Neuronal stem cell (in vitro differentiated cells): ENCODE measurements around the gene XYLT2.
A peak's percentile ranks its signal among the peaks of the same experiment; 100 is the strongest.

Experiments
- DNase-seq: peaks from one replicate; pipeline ENCODE4 v3.0.0-alpha.2; 2013; ENCODE audit warnings: low spot score
- H2AFZ ChIP-seq: one replicate; pipeline ENCODE4 v1.6.1; 2013; ENCODE audit warnings: mild to moderate bottlenecking, low read length, inconsistent platforms
- H2AK5ac ChIP-seq: 2 replicates; pipeline ENCODE4 v1.6.1; 2013; ENCODE audit warnings: low read depth, mild to moderate bottlenecking, inconsistent platforms, low read length, moderate library complexity, mixed read lengths
- H2BK120ac ChIP-seq: 2 replicates; pipeline ENCODE4 v1.6.1; 2013; ENCODE audit warnings: low read depth, mild to moderate bottlenecking, inconsistent platforms, low read length, moderate library complexity, mixed read lengths
- H2BK12ac ChIP-seq: one replicate; pipeline ENCODE4 v1.6.1; 2013; ENCODE audit warnings: low read length, inconsistent platforms
- H2BK15ac ChIP-seq: 2 replicates; pipeline ENCODE4 v1.6.1; 2013; ENCODE audit warnings: mild to moderate bottlenecking, low read length, inconsistent platforms, mixed read lengths
- H2BK5ac ChIP-seq: one replicate; pipeline ENCODE4 v1.6.1; 2013; ENCODE audit warnings: inconsistent platforms, mild to moderate bottlenecking, low read length, moderate library complexity
- H3K14ac ChIP-seq: one replicate; pipeline ENCODE4 v1.6.1; 2013; ENCODE audit warnings: low read length, inconsistent platforms
- H3K18ac ChIP-seq: 2 replicates; pipeline ENCODE4 v1.6.1; 2013; ENCODE audit warnings: low read length, inconsistent platforms
- H3K23ac ChIP-seq: 2 replicates; pipeline ENCODE4 v1.6.1; 2013; ENCODE audit warnings: low read depth, mild to moderate bottlenecking, mixed read lengths, low read length, inconsistent platforms; ENCODE audit not compliant: poor library complexity
- H3K27ac ChIP-seq: replicated peaks from 3 replicates; pipeline ENCODE4 v1.5.1; 2013; ENCODE audit warnings: low read length, inconsistent platforms
- H3K27me3 ChIP-seq, 3 experiments: 2 replicates each; pipeline ENCODE4 v1.6.1; 2013; ENCODE audit warnings: low read length in 3 of 3, mild to moderate bottlenecking in 2 of 3, inconsistent platforms in 1 of 3, low read depth in 1 of 3, mixed read lengths in 1 of 3, moderate library complexity in 1 of 3; ENCODE audit not compliant: control insufficient read depth in 3 of 3, insufficient read depth in 3 of 3
- H3K36me3 ChIP-seq, 2 donors: replicated peaks in 1 of 2; 2 replicates each; pipeline ENCODE4 v1.6.1; 2013; ENCODE audit warnings: low read length in 2 of 2; ENCODE audit not compliant: control insufficient read depth in 2 of 2, insufficient read depth in 2 of 2
- H3K4ac ChIP-seq: 2 replicates; pipeline ENCODE4 v1.6.1; 2013; ENCODE audit warnings: inconsistent platforms, mild to moderate bottlenecking, low read length, moderate library complexity
- H3K4me1 ChIP-seq, 2 donors: 1 replicate in 1 of 2; 2 replicates in 1 of 2; pipeline ENCODE4 v1.6.1; 2013; ENCODE audit warnings: low read length in 2 of 2, low read depth in 1 of 2; ENCODE audit not compliant: control insufficient read depth in 2 of 2, insufficient read depth in 1 of 2
- H3K4me2 ChIP-seq: one replicate; pipeline ENCODE4 v1.6.1; 2013; ENCODE audit warnings: mild to moderate bottlenecking, low read length, inconsistent platforms; ENCODE audit not compliant: insufficient read depth, poor library complexity, severe bottlenecking
- H3K4me3 ChIP-seq, 2 donors: 2 replicates each; pipeline ENCODE4 v1.5.1; 2013; ENCODE audit warnings: low read length in 2 of 2, mild to moderate bottlenecking in 2 of 2, inconsistent platforms in 1 of 2, moderate library complexity in 1 of 2
- H3K79me1 ChIP-seq: one replicate; pipeline ENCODE4 v1.6.1; 2013; ENCODE audit warnings: low read depth, mild to moderate bottlenecking, inconsistent platforms, low read length, moderate library complexity
- H3K9ac ChIP-seq: one replicate; pipeline ENCODE4 v1.6.1; 2013; ENCODE audit warnings: mild to moderate bottlenecking, low read depth, low read length, inconsistent platforms; ENCODE audit not compliant: poor library complexity
- H3K9me3 ChIP-seq, 2 donors: replicated peaks in 1 of 2; 2 replicates each; pipeline versions ENCODE3 to v1.6.1; 2013; ENCODE audit warnings: low read length in 2 of 2, mild to moderate bottlenecking in 2 of 2, inconsistent platforms in 1 of 2, low read depth in 1 of 2, mixed read lengths in 1 of 2, moderate library complexity in 1 of 2; ENCODE audit not compliant: control insufficient read depth in 2 of 2, insufficient read depth in 1 of 2
- H4K8ac ChIP-seq: one replicate; pipeline ENCODE4 v1.6.1; 2013; ENCODE audit warnings: low read depth, mild to moderate bottlenecking, inconsistent platforms, low read length, moderate library complexity
- H4K91ac ChIP-seq: one replicate; pipeline ENCODE4 v1.6.1; 2013; ENCODE audit warnings: low read length, low read depth, mild to moderate bottlenecking, inconsistent platforms; ENCODE audit not compliant: poor library complexity
- WGBS, 2 donors: extraction: QIAGEN DNeasy Blood & Tissue Kit; methylation state at CpG; one replicate each; pipeline ENCODE4 v1.1.7; 2013; ENCODE audit warnings: missing lambda C conversion rate in 2 of 2, mixed read lengths in 1 of 2; ENCODE audit not compliant: insufficient read length in 2 of 2, insufficient replicate concordance in 1 of 2; ENCODE audit errors: extremely low coverage in 2 of 2; 5-methylcytosine and 5-hydroxymethylcytosine counted together

The XYLT2 gene

DNA sequence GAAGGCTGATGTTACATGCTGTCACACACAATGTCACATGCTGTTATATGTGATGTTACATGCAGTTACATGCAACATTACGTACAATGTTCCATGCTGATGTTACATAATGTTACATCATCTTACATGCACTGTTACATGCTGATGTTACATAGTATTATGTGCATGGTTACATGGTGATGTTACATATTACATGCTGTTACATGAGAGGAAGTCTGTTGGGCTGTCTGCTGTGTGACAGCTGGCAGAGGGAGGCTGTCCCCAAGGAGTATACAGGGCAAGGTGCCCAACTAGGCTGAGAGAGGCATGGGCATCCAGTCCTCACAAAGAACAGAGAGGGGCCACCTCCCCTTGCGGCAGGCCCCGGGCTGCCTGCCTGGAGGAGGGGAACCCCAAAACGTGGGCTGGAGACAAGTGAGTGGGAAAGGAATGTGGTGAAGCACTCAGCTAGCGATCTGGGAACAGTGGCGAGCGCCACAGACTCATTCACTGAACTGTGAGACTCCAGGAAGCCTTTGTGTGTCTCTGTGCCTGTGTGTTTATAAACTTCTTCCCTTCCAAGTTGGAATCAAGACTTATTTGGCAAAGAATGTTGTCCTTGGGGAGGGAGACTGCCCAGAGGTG lies 41.0 kb upstream of the XYLT2 start:
- no peaks in the 10 kb centered on the region for H3K79me1 ChIP-seq
- H2AFZ ChIP-seq: peak overlapping the region; percentile 35
- no peak overlapping the region for H4K91ac ChIP-seq
- no peak overlapping the region for H4K8ac ChIP-seq
- peak overlapping the region; percentile 46 for H3K18ac ChIP-seq
- WGBS, 2 donors: no CpG with 5 or more reads among the region's 7 CpGs
- H2BK15ac ChIP-seq: no peak overlapping the region
- no peaks in the 10 kb centered on the region for H3K36me3 ChIP-seq
- H3K23ac ChIP-seq: no peak overlapping the region
- H3K14ac ChIP-seq: no peak overlapping the region
- H3K9ac ChIP-seq: no peak overlapping the region
- no peak overlapping the region for H3K4me3 ChIP-seq
- H3K27me3 ChIP-seq: peaks cover 0 to 32% (median 0%) of the 10 kb centered on the region in 3 experiments
- peaks cover 4 to 5% of the 10 kb centered on the region in 2 donors for H3K4me1 ChIP-seq
- H3K27ac ChIP-seq: no peak overlapping the region
- no peak overlapping the region for H2BK12ac ChIP-seq
- H3K4ac ChIP-seq: no peak overlapping the region
- H2BK5ac ChIP-seq: no peak overlapping the region
- no peaks in the 10 kb centered on the region for H3K9me3 ChIP-seq
- DNase-seq: peak; percentile 12
- H3K4me2 ChIP-seq: no peak overlapping the region
- no peak overlapping the region for H2AK5ac ChIP-seq
- H2BK120ac ChIP-seq: peak overlapping the region; percentile 10

DNA sequence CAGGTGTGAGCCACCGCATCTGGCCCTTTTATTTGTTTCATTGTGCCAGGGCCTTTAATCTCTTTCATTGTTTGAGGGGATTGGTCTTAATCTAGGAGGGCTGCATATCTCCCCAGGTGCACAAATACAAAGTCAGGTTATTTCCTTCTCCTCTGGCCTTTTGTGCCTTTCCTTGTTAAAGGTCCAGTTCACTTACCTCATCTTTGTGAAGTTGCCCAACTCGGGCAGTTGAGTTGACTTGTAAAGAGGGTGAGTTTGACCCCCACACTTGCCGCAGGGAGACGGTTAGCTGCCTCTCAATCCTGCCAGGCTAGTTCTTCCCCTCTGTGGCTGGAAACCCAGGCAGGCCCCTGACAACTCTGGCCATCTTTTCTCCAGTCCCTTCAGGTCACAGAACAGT lies 38.3 kb upstream of the XYLT2 start:
- Histone ChIP-seq H3K4me2 (no peak overlapping the region), H3K36me3 (no peaks in the 10 kb centered on the region), H3K9me3 (no peaks in the 10 kb centered on the region), H3K9ac (no peak overlapping the region), H3K79me1 (no peaks in the 10 kb centered on the region), H3K4me3 (no peak overlapping the region), H4K8ac (no peak overlapping the region), H2AK5ac (no peak overlapping the region), H2BK15ac (no peak overlapping the region), H3K14ac (no peak overlapping the region), H3K4me1 (peaks cover 4 to 11% of the 10 kb centered on the region in 2 donors), H2BK5ac (no peak overlapping the region), H4K91ac (no peak overlapping the region), H2AFZ (no peak overlapping the region), H3K27me3 (peaks cover 0 to 19% (median 0%) of the 10 kb centered on the region in 3 experiments), H3K18ac (no peak overlapping the region), H3K23ac (no peak overlapping the region), H3K27ac (no peak overlapping the region), H2BK12ac (no peak overlapping the region), H2BK120ac (no peak overlapping the region), H3K4ac (no peak overlapping the region)
- no peak for DNase-seq
- no CpG with 5 or more reads among the region's 4 CpGs for WGBS, 2 donors

GRCh38 chr17:50308666-50309065 lies 37.3 kb upstream of the XYLT2 start:
- Histone ChIP-seq H4K8ac (no peak overlapping the region), H3K4ac (no peak overlapping the region), H4K91ac (no peak overlapping the region), H3K27me3 (peaks cover 0 to 20% (median 0%) of the 10 kb centered on the region in 3 experiments), H3K4me3 (no peak overlapping the region), H2AFZ (no peak overlapping the region), H3K9me3 (no peaks in the 10 kb centered on the region), H3K79me1 (no peaks in the 10 kb centered on the region), H2BK15ac (no peak overlapping the region), H2BK12ac (no peak overlapping the region), H2AK5ac (no peak overlapping the region), H3K4me1 (peaks cover 4 to 12% of the 10 kb centered on the region in 2 donors), H3K14ac (no peak overlapping the region), H3K23ac (no peak overlapping the region), H2BK5ac (no peak overlapping the region), H2BK120ac (no peak overlapping the region), H3K9ac (no peak overlapping the region), H3K27ac (no peak overlapping the region), H3K18ac (no peak overlapping the region), H3K36me3 (no peaks in the 10 kb centered on the region), H3K4me2 (no peak overlapping the region)
- no peak for DNase-seq
- WGBS, 2 donors: no CpG with 5 or more reads among the region's 4 CpGs

DNA sequence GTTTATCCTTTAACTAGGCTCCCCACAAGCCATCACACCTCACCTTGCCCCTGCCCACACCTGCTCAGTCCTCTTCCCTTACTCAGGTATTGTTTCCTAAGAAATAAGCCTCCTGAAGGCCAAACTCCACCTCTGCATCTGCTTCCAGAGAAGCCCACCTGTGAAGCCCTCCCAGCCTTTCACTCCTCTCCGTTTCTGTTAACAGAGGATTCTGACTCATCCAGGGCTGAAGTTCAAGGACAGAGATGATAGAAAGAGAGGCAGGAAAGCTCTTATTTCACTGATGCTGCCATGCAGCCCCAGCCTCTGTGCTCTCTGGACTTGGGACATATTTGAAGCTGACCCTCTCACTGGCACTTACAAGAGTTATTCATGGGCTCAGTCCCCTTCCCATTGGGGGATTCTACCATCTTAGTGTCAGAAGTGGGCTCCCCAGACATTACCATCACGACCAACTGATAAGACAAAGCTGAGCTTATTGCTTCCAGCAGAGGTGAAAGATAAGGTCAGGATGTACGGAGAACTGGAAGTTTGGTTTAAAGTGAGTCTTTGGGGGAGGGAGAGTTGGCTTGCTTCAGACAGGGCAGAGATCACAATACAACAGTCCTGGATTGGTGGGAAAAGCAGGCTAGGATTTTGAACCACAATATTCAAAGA lies 35.3 kb upstream of the XYLT2 start:
- Histone ChIP-seq H2AK5ac (no peak overlapping the region), H3K4ac (no peak overlapping the region), H4K8ac (no peak overlapping the region), H3K23ac (no peak overlapping the region), H3K79me1 (no peaks in the 10 kb centered on the region), H3K18ac (no peak overlapping the region), H2BK120ac (no peak overlapping the region), H3K27me3 (peaks cover 0 to 13% (median 0%) of the 10 kb centered on the region in 3 experiments), H2BK12ac (no peak overlapping the region), H3K4me3 (no peak overlapping the region), H3K14ac (no peak overlapping the region), H2BK5ac (no peak overlapping the region), H3K9ac (no peak overlapping the region), H4K91ac (no peak overlapping the region), H3K4me2 (no peak overlapping the region), H3K27ac (no peak overlapping the region), H3K36me3 (no peaks in the 10 kb centered on the region), H3K9me3 (peaks cover 0 to 2% of the 10 kb centered on the region in 2 donors), H2AFZ (no peak overlapping the region), H3K4me1 (peaks cover 0 to 7% of the 10 kb centered on the region in 2 donors), H2BK15ac (no peak overlapping the region)
- WGBS, 2 donors: no CpG with 5 or more reads among the region's 3 CpGs
- DNase-seq: no peak
